ENCODE results near the gene DDAH2.

DDAH2 gene

DNA sequence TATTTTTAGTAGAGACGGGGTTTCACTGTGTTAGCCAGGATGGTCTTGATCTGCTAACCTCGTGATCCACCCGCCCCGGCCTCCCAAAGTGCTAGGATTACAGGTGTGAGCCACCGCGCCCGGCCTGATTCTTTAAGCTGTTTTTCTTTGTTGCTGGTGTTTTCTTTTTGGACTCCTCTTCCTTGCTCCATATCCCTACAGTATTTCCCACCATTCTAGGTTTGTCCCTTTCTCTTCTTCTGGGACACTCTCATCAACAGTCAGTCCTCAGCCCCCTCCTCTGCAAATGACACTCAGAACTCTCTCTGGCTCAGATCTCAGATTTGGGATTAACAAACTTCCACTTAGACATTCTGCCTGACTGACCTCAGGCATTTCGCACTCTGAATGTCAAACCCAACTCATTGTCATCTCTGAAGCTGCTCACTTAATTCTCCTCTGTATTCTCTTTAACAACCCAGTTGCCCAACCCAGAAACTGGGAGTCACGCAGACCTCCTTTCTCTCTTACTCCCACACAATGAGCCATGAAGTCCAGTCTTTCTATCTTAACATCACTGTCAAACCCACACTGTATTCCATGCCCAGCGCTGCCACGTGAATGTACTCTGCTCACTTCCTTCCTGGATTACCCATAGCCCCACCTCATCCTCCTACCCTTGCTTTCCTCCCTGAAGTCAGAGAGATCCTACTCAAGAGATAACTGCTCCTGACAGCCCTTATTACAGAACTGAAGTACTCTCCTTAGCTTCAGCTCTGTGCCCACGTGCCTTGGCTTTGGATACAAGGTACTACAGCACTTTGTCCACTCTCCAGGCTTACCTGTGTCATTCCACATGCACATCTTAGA lies 3.4 kb downstream of the DDAH2 start:
- peaks cover 87% of the 10 kb centered on the region for H3K4me1 ChIP-seq
- no peaks in the 10 kb centered on the region for H3K27me3 ChIP-seq
- no peak overlapping the region for H3K4me3 ChIP-seq
- peak overlapping the region; percentile 99 for H3K4me2 ChIP-seq
- H3K27ac ChIP-seq = no peak overlapping the region
- H3K9ac ChIP-seq = no peak overlapping the region
- peaks cover 40% of the 10 kb centered on the region for H3K36me3 ChIP-seq
- peaks cover 53% of the 10 kb centered on the region for H4K20me1 ChIP-seq
- no peaks in the 10 kb centered on the region for H3K9me3 ChIP-seq
- no peak for TF ChIP-seq Cebpa-rat (IDR thresholded peaks at IDR 0.05)

- Histone ChIP-seq H3K36me3 (peaks cover 34% of the 10 kb centered on the region), H4K20me1 (peaks cover 47% of the 10 kb centered on the region), H3K9ac (peak overlapping the region; percentile 55; the same call in 1 of the 2 replicates), H3K4me3 (peak overlapping the region; percentile 56), H3K9me3 (no peaks in the 10 kb centered on the region), H3K4me2 (peak overlapping the region; percentile 99), H3K27ac (peak overlapping the region; percentile 83), H3K27me3 (no peaks in the 10 kb centered on the region), H3K4me1 (peaks cover 79% of the 10 kb centered on the region)
- no peak for TF ChIP-seq Cebpa-rat (IDR thresholded peaks at IDR 0.05)
Measured at GRCh38 chr6:31723980-31724691, 5.0 kb downstream of the DDAH2 start.

- Histone ChIP-seq H3K9me3 (no peaks in the 10 kb centered on the region), H4K20me1 (peaks cover 39% of the 10 kb centered on the region), H3K4me2 (peak within 1 kb of the TSS; percentile 99), H3K27me3 (no peaks in the 10 kb centered on the region), H3K36me3 (peaks cover 29% of the 10 kb centered on the region), H3K9ac (peak within 1 kb of the TSS; percentile 55; the same call in 1 of the 2 replicates), H3K27ac (peak within 1 kb of the TSS; percentile 83), H3K4me1 (peaks cover 72% of the 10 kb centered on the region), H3K4me3 (peak within 1 kb of the TSS; percentile 56)
- TF ChIP-seq Cebpa-rat (IDR thresholded peaks at IDR 0.05) = peak; percentile 31; the same call in 1 of the 2 replicates
Measured at GRCh38 chr6:31723245-31723979, 5.7 kb downstream of the DDAH2 start, which contains the start of gene MPIG6B. TSS of gene MPIG6B (plus strand) at chr6:31723373. CDS start at chr6:31723384, 11 bp downstream.

DNA sequence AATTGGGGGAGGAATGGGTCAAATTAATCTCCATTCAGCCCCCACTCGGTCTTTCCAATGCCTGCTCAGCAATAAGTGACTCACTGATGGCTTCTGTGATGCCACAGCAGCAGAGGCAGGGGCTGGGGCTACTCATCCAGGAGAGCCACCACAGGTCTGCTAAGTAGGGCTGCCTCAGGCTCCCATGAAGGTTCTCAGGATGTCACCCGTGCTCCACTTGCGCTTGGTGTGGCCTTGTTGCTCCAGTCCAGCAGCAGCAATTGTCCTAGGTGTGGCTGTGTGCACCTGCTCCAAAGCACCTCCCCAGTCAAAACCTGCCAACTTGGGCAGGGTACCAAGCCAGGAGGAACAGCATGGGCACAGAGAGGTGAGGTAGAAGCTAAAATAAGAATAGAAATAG lies 6.9 kb downstream of the DDAH2 start:
- TF ChIP-seq Cebpa-rat (IDR thresholded peaks at IDR 0.05) = no peak

DNA sequence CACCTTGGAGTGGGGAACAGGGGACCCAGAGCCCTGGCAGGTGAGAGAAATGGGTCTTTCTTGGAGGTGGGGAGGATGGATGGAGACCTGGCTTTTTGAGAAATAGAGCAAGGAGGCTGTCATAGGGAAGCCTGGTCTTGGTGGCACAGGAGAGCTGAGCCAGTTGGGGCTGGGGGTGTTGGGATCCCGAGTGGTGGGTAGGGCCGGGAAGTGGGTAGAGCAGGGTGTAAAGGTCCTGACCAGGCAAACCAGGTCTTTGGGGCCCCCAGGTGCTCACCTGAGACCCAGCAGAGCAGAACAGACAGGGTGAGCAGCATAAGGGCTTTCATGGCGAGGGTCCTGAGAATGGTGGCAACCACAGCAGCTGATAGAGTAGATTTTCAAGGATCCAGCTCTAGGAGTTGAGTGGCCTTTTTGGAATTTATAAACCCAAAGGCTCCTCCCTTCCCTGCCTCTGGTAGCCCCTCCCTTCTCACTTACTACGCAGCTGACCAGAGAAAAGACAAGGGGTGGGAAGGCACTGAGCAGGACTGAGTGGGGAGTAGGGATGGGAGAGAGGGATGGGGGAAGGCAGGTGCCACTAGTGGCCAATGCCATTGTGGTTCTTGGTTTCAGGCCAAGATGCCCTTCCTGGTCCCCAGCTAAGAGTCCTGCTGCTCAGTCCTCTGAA lies 7.6 kb downstream of the DDAH2 start, which contains the start of gene LY6G6C:
Gene LY6G6C (minus strand): TSS at position 396 of the 670 bp plus-strand sequence. CDS start 67 bp downstream, at position 329.
- peak within 1 kb of the TSS; percentile 99 for H3K4me2 ChIP-seq
- peak within 1 kb of the TSS; percentile 66; the same call in 1 of the 2 replicates for H3K27ac ChIP-seq
- no peak within 1 kb of the TSS for H3K4me3 ChIP-seq
- peaks cover 53% of the 10 kb centered on the region for H3K4me1 ChIP-seq
- TF ChIP-seq Cebpa-rat (IDR thresholded peaks at IDR 0.05) = no peak
- H4K20me1 ChIP-seq = peaks cover 23% of the 10 kb centered on the region
- no peaks in the 10 kb centered on the region for H3K9me3 ChIP-seq
- peaks cover 19% of the 10 kb centered on the region for H3K36me3 ChIP-seq
- H3K9ac ChIP-seq = no peak within 1 kb of the TSS
- no peaks in the 10 kb centered on the region for H3K27me3 ChIP-seq

More for the DNA sequence above, 6.9 kb downstream of the DDAH2 start:
- Histone ChIP-seq H3K27me3 (no peaks in the 10 kb centered on the region), H3K4me1 (peaks cover 60% of the 10 kb centered on the region), H3K4me3 (no peak overlapping the region), H4K20me1 (peaks cover 30% of the 10 kb centered on the region), H3K27ac (no peak overlapping the region), H3K4me2 (peak overlapping the region; percentile 99; the same call in 1 of the 2 replicates), H3K9me3 (no peaks in the 10 kb centered on the region), H3K9ac (no peak overlapping the region), H3K36me3 (peaks cover 26% of the 10 kb centered on the region)

DNA sequence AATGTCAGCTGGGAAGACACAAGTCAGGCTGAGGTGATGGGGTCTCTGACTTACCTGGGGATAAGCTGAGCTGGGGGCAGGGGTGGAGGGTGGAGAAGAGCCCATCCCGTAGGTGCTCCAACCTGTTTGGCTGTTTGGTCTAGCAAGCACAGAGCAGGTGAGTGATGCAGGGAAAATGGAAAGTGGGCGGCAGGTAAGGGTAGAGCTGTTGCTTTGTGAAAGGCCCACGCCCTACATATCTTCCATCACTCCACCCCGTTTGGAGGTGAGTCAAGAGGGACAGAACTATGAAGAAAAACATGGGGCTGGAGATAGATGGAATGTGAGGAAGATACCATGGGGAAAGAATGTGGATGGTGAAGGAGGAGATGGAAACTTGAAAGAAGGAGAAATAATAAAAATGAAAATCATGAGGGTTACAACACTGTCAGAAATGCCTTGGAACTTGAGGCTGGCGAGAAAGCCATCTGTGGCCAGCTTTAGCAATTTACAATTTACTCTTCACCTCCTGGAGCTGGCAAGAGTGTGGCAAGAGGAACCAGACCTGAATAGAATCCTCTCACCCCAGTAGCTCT lies 8.8 kb downstream of the DDAH2 start:
- no peak for TF ChIP-seq Cebpa-rat (IDR thresholded peaks at IDR 0.05)
- Histone ChIP-seq H3K4me2 (no peak overlapping the region), H3K9me3 (no peaks in the 10 kb centered on the region), H3K4me3 (no peak overlapping the region), H3K4me1 (peaks cover 44% of the 10 kb centered on the region), H3K27me3 (no peaks in the 10 kb centered on the region), H4K20me1 (peaks cover 17% of the 10 kb centered on the region), H3K9ac (no peak overlapping the region), H3K27ac (no peak overlapping the region), H3K36me3 (peaks cover 7% of the 10 kb centered on the region; the same call in 1 of the 2 replicates)

DNA sequence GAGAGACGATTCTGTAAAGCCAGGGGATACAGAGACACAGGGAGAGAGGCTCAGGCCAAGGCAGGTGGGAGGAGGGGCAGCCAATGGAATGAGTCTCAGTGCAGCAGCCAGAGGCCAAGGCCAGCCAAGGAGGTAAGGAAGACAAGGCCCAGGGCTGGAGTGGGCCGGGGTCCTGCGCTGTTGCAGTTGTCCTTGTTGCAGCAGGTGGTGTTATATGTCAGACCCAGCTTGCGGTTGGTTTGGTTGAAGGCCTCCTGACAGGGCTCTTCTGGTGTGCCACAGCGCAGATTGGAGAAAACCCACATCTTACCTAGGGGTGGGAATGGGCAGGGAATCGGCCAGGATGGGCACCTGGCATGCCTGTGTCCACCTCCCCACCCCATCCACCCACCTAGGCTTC lies 10.1 kb downstream of the DDAH2 start:
- Histone ChIP-seq H3K4me2 (no peak overlapping the region), H3K27ac (no peak overlapping the region), H3K9me3 (no peaks in the 10 kb centered on the region), H3K4me3 (no peak overlapping the region), H3K27me3 (no peaks in the 10 kb centered on the region), H3K9ac (no peak overlapping the region), H3K36me3 (peaks cover 2% of the 10 kb centered on the region; the same call in 1 of the 2 replicates), H3K4me1 (peaks cover 44% of the 10 kb centered on the region), H4K20me1 (peaks cover 7% of the 10 kb centered on the region)
- TF ChIP-seq Cebpa-rat (IDR thresholded peaks at IDR 0.05) = no peak

DNA sequence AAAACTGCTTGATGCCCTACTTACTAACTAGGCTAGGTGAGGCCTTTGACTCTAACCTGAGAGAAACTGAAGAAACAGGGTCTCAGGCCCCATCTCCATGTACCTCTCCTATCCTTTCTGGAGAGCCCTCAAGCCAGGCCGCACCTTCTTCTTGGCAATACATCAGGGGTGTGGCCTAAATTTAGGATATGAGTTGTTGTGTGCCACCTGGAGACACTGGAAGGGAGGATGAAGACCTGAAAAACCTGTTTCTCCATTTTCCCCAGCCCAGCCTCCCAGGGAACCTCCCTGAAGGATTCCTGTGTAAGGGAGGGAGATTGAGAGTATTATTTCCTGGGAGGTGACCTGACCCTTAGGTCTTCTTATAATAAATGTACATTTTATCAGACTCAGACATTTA lies 10.8 kb downstream of the DDAH2 start:
- TF ChIP-seq Cebpa-rat (IDR thresholded peaks at IDR 0.05) = no peak
- Histone ChIP-seq H3K36me3 (no peaks in the 10 kb centered on the region), H3K27me3 (no peaks in the 10 kb centered on the region), H3K9me3 (no peaks in the 10 kb centered on the region), H3K4me1 (peaks cover 44% of the 10 kb centered on the region), H4K20me1 (no peaks in the 10 kb centered on the region), H3K27ac (no peak overlapping the region), H3K4me2 (no peak overlapping the region), H3K4me3 (no peak overlapping the region), H3K9ac (no peak overlapping the region)
